ENCODE results near the gene EP400. TPM values are rescaled to one million over a fixed set of nuclear protein-coding genes. Genes with fewer than 3 reads are reported as not detected.

The EP400 gene
- total and polyA plus RNA-seq, 2 experiments from 2014 or later, result 10.3 to 12.3 TPM

- DNase-seq (ENCODE audit: low spot score), result no peak
- TF ChIP-seq EZH2phosphoT487 (IDR thresholded peaks at IDR 0.05; ENCODE audit: low read depth, severe bottlenecking, unreplicated experiment), result no peak
- TF ChIP-seq, protein P1, sequence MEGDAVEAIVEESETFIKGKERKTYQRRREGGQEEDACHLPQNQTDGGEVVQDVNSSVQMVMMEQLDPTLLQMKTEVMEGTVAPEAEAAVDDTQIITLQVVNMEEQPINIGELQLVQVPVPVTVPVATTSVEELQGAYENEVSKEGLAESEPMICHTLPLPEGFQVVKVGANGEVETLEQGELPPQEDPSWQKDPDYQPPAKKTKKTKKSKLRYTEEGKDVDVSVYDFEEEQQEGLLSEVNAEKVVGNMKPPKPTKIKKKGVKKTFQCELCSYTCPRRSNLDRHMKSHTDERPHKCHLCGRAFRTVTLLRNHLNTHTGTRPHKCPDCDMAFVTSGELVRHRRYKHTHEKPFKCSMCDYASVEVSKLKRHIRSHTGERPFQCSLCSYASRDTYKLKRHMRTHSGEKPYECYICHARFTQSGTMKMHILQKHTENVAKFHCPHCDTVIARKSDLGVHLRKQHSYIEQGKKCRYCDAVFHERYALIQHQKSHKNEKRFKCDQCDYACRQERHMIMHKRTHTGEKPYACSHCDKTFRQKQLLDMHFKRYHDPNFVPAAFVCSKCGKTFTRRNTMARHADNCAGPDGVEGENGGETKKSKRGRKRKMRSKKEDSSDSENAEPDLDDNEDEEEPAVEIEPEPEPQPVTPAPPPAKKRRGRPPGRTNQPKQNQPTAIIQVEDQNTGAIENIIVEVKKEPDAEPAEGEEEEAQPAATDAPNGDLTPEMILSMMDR (IDR thresholded peaks at IDR 0.05; ENCODE audit: poor library complexity), result no peak
- TF ChIP-seq EZH2 (IDR thresholded peaks at IDR 0.05; ENCODE audit: borderline replicate concordance), result no peak
- H3K36me3 ChIP-seq (replicated peaks; ENCODE audit: insufficient read depth, low read depth), result no peaks in the 10 kb centered on the region
- H3K9me3 ChIP-seq (ENCODE audit: low read depth), result no peaks in the 10 kb centered on the region
- 91% methylated on average over 26 of the region's 26 CpGs for WGBS (ENCODE audit: low lambda C conversion rate, missing lambda C conversion rate)
- H3K9me2 ChIP-seq (replicated peaks; ENCODE audit: insufficient read depth), result no peaks in the 10 kb centered on the region
- no peaks in the 10 kb centered on the region for H3K79me2 ChIP-seq
- H3K4me3 ChIP-seq, result no peak overlapping the region
- no peaks in the 10 kb centered on the region for H3K4me1 ChIP-seq (ENCODE audit: insufficient read depth)
- no peak overlapping the region for H2AFZ ChIP-seq
- no peak overlapping the region for H3K4me2 ChIP-seq
- H4K20me1 ChIP-seq (ENCODE audit: insufficient read depth, poor library complexity, severe bottlenecking), result no peaks in the 10 kb centered on the region
- H3K27me3 ChIP-seq, result no peaks in the 10 kb centered on the region
- H3K27ac ChIP-seq, result no peak overlapping the region
Observed at GRCh38 chr12:132103542-132104308, 154.0 kb downstream of the EP400 start.

GRCh38 chr12:132105467-132105866 lies 155.7 kb downstream of the EP400 start:
- DNase-seq (ENCODE audit: low spot score), result no peak
- Histone ChIP-seq H3K9me2 (replicated peaks; ENCODE audit: insufficient read depth) (no peaks in the 10 kb centered on the region), H3K36me3 (replicated peaks; ENCODE audit: insufficient read depth, low read depth) (no peaks in the 10 kb centered on the region), H3K79me2 (no peaks in the 10 kb centered on the region), H4K20me1 (ENCODE audit: insufficient read depth, poor library complexity, severe bottlenecking) (no peaks in the 10 kb centered on the region), H3K27ac (no peak overlapping the region), H3K4me2 (no peak overlapping the region), H2AFZ (no peak overlapping the region), H3K4me1 (ENCODE audit: insufficient read depth) (no peaks in the 10 kb centered on the region), H3K4me3 (no peak overlapping the region), H3K27me3 (no peaks in the 10 kb centered on the region), H3K9me3 (ENCODE audit: low read depth) (no peaks in the 10 kb centered on the region)
- WGBS (ENCODE audit: low lambda C conversion rate, missing lambda C conversion rate), result 96% methylated on average over 6 of the region's 6 CpGs
- TF ChIP-seq EZH2phosphoT487 (IDR thresholded peaks at IDR 0.05; ENCODE audit: low read depth, severe bottlenecking, unreplicated experiment), result no peak

GRCh38 chr12:132106921-132107320 lies 157.2 kb downstream of the EP400 start:
- H3K4me2 ChIP-seq, result no peak overlapping the region
- no peak overlapping the region for H3K27ac ChIP-seq
- TF ChIP-seq EZH2 (IDR thresholded peaks at IDR 0.05; ENCODE audit: borderline replicate concordance) (no peak), EZH2phosphoT487 (IDR thresholded peaks at IDR 0.05; ENCODE audit: low read depth, severe bottlenecking, unreplicated experiment) (no peak)
- TF ChIP-seq, protein P1 (IDR thresholded peaks at IDR 0.05; ENCODE audit: poor library complexity), result no peak
- no peaks in the 10 kb centered on the region for H3K4me1 ChIP-seq (ENCODE audit: insufficient read depth)
- H3K9me3 ChIP-seq (ENCODE audit: low read depth), result no peaks in the 10 kb centered on the region
- no peaks in the 10 kb centered on the region for H3K27me3 ChIP-seq
- no peak for DNase-seq (ENCODE audit: low spot score)
- H3K4me3 ChIP-seq, result no peak overlapping the region
- no peaks in the 10 kb centered on the region for H3K9me2 ChIP-seq (replicated peaks; ENCODE audit: insufficient read depth)
- no peak overlapping the region for H2AFZ ChIP-seq
- H4K20me1 ChIP-seq (ENCODE audit: insufficient read depth, poor library complexity, severe bottlenecking), result no peaks in the 10 kb centered on the region
- no peaks in the 10 kb centered on the region for H3K79me2 ChIP-seq
- WGBS (ENCODE audit: low lambda C conversion rate, missing lambda C conversion rate), result 94% methylated on average over 7 of the region's 7 CpGs
- no peaks in the 10 kb centered on the region for H3K36me3 ChIP-seq (replicated peaks; ENCODE audit: insufficient read depth, low read depth)

DNA sequence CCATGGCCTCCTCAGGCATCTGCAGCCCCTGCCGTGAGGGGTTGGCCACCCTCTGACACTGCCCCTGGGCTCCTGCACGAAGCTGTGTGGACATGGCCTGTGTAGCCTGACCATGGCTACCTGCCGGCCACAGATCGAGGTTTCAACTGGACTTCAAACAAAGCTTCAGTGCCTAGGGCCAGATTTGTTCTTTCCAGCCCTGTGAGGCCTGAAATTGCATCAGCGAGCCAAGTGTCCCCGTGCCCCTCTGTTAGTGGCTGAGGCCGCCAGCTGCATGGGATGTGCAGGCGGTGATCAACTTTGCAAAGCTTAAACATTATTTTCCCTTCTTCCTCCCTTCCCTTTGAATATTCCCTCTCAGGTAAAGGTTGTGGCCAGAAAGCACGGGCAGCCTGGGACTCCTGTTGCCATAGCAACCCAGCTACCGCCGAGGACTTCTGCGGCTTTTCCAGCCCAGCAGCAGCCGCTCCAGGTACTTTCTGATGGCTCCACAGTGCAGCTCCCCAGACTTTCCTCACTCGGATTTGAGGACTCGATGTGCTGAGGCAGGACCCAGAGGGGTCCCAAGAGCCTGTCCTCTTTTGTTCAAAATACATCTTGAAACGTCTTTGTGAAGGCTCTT lies 158.6 kb downstream of the EP400 start:
- H3K27ac ChIP-seq, result no peak overlapping the region
- H3K79me2 ChIP-seq, result no peaks in the 10 kb centered on the region
- DNase-seq (ENCODE audit: low spot score), result no peak
- no peaks in the 10 kb centered on the region for H3K36me3 ChIP-seq (replicated peaks; ENCODE audit: insufficient read depth, low read depth)
- H3K4me1 ChIP-seq (ENCODE audit: insufficient read depth), result no peaks in the 10 kb centered on the region
- no peaks in the 10 kb centered on the region for H3K9me2 ChIP-seq (replicated peaks; ENCODE audit: insufficient read depth)
- no peak overlapping the region for H2AFZ ChIP-seq
- no peaks in the 10 kb centered on the region for H4K20me1 ChIP-seq (ENCODE audit: insufficient read depth, poor library complexity, severe bottlenecking)
- no peak for TF ChIP-seq EZH2 (IDR thresholded peaks at IDR 0.05; ENCODE audit: borderline replicate concordance)
- H3K27me3 ChIP-seq, result no peaks in the 10 kb centered on the region
- WGBS (ENCODE audit: low lambda C conversion rate, missing lambda C conversion rate), result 65% methylated on average over 16 of the region's 16 CpGs
- H3K4me3 ChIP-seq, result no peak overlapping the region
- no peak overlapping the region for H3K4me2 ChIP-seq
- H3K9me3 ChIP-seq (ENCODE audit: low read depth), result no peaks in the 10 kb centered on the region
